Glomerular visceral epithelial cell (primary cell): ENCODE results near the gene TNP2.
"Not testable (repeated sequence)": the region's sequence is repeated elsewhere in the genome, so short reads cannot be mapped to it uniquely, and the experiment has no call there.

Experiments
- DNase-seq: peaks from one replicate; pipeline ENCODE4 v3.0.0-alpha.2; 2016; ENCODE audit errors: extremely low spot score

TNP2 gene

DNA sequence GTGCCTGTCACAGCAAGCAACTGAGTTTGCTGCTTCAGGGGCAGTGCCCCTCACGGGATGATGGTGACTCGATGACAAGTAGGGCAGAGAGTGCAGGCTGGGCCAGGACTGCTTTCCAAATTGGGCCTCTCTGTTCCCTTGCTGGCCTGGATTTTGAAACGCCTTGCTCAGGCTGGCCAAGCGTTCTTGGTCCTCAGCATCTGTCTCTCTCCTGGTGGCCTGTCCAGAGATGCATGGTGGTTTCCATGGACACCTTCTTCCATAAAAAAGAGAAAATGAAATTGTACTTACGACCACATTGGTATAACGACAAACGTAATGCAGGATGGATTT, 31.4 kb upstream of the TNP2 start:
- DNase-seq, result no peak

DNA sequence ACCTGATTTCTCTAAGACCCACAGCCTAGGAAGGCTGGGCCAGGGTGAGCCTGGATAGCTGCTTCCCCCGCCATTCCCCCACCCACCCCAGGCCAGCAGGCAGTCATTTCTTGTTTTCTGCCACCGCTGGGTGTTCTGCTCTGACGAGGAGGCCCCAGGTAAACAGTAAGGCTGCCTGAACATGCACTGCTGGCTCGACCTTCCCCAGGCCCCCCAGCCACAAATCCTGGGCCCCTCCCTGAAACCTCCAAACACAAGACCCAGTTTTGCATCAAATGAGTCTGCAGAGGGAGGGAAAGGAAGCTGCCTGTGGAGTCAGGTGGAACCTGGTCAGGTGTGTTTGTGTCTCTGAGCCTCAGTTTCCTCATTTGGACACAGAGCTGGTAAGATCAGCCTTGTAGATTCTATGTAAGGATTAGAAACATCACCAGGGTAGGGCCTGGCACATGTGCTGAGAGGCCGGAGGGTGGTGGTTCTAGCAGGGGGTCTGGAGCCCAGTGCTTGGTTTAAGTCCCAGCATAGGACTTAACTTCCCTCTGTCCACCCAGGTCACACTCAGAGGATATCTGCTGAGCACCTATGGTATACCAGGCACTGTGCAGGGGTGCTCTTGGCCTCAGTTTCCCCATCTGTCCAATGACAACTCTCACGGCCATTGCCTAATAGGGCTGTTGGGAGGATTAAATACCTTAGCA, 30.9 kb upstream of the TNP2 start:
- no peak for DNase-seq

DNA sequence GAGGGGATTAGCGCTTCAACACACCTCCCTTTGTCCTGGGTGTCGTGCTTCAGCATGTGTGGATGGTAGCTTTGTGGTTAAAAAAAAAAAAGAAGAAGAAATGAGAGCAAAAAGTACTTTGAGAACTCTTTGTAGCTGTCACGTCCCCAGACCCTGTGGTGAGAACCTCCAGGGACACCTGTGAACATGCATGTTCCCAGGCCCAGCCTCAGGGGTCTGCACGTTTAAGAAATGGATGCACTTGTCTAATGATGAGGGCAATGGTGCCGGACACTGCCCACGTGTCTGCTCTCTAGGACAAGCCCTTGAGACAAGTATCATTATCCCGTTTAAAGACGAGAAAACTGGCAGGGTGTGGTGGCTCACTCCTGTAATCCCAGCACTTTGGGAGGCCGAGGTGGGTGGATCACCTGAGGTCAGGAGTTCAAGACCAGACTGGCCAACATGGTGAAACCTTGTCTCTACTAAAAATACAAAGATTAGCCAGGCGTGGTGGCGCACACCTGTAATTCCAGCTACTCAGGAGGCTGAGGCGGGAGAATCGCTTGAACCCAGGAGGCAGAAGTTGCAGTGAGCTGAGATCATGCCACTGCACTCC, 29.9 kb upstream of the TNP2 start:
- not testable (repeated sequence) for DNase-seq

DNA sequence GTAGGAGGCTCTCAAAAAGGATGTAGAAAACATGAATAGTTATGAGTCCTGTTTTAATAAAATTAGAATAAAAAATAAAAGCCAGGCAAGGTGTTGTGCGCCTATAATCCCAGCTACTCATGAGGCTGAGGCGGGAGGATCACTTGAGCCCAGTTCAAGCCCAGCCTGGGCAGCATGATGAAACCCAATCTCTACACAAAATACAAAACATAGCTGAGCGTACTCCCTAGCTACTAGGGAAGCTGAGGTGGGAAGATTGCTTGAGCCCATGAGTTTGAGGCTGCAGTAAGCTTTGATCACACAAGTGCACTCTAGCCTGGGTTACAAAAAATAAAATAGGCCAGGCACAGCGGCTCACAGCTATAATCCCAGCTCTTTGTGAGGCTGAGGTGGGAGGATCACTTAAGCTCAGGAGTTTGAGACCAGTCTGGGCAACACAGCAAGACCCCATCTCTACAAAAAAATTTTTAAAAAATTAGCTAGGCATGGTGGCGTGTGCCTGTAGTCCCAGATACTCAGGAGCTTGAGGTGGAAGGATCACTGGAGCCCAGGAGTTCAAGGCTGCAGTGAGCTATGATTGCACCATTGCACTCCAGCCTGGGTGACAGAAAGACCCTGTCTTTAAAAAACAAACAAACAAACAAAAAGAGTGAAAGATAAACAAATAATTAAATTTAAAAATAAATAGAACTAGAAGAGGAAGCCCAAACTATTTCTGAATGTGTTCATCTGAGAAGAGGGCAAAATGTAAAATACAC, 29.2 kb upstream of the TNP2 start:
- DNase-seq, result no peak

DNA sequence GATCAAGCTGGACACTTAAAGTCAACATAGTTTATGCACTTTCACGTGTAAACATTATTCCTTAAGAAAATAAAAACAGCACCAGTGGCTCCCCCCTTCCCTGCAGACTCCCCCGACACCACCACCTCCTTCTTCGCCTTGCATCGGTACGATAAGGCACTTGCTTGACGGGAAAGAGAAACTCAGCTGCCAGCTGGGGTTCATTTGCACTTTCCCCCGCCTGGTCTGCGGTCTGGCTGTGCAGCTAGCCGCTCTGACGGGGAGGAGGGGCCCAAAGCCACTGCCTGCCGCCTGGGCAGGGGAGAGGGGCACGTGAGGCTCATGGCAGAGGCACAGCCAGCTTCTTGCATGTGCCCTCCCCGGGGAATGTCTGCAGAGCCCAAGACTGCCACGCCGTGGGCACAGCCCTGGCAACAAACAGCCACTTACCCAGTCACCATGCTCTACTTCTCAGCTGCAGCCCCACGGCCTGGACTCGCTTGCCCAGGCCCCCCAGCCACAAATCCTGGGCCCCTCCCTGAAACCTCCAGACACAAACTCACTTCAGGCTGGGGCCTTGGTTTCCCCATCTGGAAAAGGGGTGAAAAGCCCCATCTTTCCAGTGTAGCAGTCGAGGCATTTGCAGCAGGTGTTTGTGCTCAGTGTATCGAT, 28.5 kb upstream of the TNP2 start:
- DNase-seq, result peak; percentile 87

DNA sequence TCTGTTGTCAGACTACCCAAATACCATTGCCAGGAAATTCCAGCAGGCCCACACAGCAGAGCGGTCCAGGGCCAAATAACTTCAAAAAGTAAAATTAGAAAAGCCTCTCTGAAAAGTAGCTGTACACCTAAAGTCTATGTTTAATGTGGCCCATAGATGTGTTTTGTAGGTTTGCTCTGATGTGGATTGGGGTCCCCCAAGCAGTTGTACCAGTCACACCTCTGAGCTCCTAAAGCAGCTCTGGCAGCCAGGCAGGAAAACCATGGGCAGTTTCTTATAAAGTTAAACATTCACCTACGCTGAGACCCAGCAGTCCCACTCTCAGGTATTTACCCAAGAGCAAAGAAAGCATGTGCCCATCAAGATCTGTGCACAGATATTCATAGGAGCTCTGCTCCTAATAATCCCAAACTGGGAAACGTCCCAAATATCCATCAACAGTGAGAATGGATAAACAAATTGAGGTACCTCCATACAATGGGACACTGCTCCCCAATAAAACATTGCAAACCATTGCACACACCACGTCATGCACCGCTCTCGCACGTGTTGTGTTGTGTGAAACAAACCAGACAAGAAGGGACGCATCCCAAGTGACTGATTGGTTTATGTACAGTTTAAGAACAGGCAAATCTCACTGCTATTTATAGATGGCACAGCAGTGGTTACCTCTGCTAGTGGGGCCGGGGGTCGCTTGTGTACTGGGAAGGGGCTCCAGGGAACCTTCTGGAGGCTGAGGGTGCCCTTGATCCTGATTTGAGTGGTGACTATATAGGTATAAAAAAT, 27.8 kb upstream of the TNP2 start:
- no peak for DNase-seq

DNA sequence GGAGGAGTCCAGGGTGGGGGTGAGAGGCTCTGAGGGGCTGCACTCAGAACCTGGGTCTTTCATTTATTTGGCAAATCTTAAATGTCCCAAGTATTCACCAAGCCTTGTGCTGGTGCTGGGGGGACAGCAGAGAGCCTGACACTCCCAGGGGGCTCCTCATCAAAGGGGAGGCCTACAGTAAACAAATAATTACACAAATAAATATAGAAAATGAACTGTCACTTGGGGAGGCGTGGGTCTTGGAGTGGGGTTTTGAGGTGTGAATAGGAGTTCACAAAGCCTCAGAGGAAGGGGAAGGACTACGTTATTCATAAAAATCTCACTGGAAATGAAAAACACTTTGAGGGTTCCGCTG, 27.2 kb upstream of the TNP2 start:
- no peak for DNase-seq

DNA sequence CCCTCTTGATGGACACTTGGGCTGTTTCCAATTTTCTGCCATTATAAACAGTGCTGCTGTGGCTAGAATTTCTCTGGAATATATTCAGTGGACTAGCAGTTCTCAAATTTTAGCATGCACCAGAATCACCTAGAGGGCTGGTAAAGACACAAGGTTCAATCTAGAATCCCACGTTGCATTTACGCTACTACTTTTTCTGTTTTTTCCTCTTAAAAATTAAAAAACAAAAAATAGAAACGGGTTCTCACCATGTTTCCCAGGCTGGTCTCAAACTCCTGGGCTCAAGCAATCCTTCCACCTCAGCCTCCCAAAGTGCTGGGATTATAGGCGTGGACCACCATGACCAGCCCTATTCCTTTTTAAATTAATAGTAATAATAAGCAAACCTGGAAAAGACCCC, 26.5 kb upstream of the TNP2 start:
- DNase-seq, result no peak

DNA sequence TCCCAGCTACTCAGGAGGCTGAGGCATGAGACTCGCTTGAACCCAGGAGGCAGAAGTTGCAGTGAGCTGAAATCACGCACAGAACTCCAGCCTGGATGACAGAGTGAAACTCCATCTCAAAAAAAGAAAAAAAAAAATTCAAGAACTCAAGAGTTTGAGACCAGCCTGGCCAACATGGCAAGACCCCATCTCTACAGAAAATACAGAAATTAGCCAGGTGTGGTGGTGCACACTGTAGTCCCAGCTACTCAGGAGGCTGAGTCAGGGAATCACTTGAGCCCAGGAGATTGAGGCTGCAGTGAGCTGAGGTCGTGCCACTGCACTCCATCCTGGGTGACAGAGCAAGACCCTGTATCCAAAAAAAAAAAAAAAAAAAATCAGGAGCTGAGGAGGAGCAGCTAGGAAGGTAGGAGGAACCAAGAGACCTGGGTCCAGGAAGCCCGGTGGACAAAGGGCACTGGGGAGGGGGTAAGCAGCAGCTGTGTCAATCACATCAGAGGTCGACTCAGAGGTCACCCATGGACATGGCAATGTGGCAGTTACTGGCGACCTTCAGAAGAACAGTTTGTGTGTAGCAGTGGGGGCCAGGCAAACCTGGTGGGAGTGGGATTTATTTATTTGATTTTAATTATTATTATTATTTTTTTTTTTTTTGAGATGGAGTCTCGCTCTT, 23.1 kb upstream of the TNP2 start:
- no peak for DNase-seq

DNA sequence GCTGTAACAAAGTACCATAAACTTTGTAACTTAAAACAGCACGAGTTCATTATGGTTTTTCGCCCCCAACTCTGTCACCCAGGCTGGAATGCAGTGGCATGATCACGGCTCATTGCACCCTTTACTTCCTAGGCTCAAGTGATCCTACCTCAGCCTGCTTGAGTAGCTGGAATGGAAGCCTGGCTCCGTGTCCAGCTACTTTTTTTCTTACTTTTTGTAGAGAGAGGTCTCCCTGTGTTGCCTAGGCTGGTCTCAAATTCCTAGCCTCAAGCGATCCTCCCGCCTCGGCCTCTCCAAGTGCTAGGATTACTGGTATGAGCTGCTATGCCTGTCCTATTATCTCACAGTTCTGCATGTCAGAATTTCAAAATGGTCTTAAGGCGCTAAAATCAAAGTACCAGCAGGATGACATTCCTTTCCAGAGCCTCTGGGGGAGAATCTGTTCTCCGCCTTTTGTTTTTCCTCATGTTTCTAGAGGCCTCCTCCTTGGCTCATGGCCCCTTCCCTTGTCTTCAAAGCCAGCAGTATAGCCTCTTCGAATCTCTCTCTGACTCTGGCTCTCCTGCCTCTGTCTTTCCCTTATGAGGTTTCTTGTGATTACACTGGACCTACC, 22.1 kb upstream of the TNP2 start:
- DNase-seq, result no peak

DNA sequence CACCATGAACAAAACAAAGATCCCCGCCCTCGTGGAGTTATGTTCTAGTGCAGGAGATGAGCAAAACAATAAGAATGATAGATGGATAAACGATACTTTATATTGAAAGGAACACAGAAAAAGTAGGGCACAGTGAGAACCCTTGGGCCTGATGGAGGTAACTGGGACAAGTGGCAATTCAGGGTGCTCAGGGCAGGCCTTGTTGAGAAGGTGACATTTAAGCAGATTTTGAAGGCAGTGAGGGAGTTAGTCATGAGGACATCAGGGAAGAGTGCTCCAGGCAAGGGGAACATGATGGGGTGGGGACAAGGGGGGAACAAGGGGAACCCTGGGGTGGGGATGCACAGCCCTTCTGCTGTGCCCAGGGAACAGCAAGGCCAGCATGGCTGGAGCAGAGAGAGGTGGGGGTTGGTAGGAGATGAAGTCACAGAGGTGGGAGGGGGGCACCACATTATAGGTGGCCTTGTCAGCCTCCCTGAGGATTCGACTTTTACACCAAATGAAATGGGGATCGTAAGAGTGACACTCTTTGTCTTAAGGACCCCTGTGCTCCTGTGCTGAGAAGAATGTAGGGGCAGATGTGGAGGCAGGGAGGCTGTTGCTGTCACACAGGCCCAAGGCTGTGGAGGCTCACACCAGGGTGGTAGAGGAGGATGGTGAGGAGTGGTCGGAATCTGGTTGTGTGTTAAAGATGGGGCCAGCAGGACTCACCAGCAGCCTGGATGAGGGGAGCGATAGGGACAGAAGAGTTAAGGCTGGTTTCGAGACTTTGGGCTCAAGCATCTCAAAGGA, 21.2 kb upstream of the TNP2 start:
- no peak for DNase-seq

DNA sequence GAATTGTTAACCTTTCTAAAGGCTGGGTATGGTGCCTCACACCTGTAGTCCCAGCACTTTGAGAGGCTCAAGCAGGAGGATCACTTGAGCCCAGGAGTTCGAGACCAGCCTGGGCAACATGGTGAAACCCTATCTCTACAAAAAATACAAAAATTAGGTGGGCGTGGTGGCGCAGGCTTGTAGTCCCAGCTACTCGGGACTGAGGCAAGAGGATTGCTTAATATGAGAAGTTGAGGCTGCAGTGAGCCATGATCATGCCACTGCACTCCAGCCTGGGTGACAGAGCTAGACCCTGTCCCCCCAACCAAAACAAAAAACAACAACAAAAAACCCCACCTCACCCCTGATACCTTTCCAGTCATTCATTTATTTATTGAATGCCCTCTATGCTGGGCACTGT, 20.6 kb upstream of the TNP2 start:
- DNase-seq, result not testable (repeated sequence)

DNA sequence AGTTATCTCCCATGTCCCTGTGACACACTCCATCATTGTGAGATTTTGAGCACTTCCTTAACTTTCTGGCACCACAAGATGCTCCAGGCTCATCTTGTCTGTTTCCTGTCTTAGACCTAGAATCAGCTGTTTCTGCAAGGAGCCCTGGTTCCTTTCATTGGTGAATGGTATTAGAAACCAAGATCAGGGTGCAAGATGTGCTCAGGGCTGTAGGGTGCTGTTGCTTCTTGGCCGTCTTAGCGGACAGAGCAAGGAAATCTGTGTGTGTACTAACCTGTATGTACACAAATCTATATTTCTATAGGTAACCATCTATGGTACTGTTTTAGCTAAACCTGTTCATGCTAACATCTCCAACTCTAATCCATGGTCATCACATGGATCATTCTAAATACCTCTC, 20.1 kb upstream of the TNP2 start:
- no peak for DNase-seq

DNA sequence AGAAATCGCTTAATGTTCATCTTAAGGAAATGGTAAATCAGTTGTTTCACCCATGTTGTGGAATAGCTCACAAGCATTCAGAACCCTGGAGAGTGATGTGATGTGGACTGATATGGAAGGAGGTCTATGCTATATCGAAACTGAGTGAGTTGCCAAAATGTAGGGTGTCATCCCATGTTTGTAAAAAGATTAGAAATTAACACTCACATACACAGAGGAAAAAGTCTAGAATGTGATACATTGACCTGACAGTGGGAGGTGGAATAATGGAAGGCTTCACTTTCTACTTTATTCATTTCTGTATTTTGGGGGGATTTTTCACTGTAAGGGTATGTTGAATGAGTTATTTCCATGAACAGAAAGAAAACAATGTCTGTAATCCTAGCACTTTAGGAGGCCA, 16.7 kb upstream of the TNP2 start:
- DNase-seq, result no peak

DNA sequence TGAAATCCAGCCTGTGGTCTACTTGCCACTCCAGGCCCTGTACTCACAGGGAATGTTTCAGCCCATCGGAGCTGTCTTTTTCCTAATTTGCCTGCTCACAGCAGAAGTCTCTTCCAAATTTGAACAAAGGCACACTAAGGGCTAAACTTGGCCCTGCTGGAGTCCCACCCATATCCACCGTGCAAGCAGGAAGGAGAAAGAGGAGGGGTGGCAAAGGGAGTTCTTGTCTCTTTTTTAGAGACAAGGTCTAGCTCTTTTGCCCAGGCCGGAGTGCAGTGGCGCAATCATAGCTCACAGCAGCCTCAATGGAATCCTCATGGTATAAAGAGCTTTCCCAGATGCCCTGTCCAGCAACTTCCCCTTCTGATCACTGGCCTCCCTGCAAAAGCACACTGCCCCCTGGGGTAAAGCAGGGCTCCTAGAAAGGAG, 14.7 kb upstream of the TNP2 start:
- no peak for DNase-seq

DNA sequence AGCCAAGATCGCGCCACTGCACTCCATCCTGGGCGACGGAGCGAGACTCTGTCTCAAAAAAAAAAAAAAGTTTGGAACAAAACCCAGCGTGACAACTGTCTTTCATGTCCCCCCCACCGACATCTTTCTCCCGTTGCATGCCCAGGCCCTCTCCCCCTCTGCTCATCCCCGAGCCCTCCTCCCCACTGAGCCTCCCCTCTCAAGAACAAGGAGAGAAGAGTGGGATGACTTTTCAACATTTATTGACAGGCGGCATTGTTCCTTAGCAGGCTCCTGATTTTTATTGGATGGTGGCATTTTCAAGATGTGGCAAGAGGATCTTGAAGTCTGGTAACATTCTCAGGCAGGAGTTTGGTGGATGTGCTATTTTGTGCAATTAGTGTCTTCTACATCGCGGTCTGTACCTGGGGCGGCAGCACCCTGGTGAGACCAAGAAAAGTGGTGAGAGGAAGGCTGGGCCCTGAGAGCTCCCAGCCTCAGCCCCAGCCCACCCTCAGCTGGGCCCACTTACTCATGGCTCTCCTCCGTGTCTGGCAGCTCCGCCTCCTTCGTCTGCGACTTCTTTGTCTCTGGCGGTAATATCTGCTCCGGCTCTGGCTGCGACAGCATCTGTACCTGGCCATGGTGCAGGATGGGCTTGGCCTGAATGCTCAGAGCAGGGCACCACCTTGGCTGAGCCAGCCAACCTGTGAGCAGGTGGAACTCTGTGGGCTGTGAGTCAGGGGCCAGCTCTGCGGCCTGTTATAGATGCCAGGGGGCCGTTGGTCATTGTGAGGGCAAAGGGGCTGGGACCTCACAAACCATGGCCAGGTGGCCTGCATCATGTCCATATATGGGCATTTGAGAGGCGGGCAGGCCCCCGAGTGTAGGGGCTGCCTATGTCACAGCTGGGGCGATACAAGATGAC, 11.7 kb upstream of the TNP2 start, which contains the start of gene PRM1:
Gene PRM1 (minus strand): TSS at position 715 of the 907 bp plus-strand sequence. CDS start 92 bp downstream, at position 623.
- no peak for DNase-seq

DNA sequence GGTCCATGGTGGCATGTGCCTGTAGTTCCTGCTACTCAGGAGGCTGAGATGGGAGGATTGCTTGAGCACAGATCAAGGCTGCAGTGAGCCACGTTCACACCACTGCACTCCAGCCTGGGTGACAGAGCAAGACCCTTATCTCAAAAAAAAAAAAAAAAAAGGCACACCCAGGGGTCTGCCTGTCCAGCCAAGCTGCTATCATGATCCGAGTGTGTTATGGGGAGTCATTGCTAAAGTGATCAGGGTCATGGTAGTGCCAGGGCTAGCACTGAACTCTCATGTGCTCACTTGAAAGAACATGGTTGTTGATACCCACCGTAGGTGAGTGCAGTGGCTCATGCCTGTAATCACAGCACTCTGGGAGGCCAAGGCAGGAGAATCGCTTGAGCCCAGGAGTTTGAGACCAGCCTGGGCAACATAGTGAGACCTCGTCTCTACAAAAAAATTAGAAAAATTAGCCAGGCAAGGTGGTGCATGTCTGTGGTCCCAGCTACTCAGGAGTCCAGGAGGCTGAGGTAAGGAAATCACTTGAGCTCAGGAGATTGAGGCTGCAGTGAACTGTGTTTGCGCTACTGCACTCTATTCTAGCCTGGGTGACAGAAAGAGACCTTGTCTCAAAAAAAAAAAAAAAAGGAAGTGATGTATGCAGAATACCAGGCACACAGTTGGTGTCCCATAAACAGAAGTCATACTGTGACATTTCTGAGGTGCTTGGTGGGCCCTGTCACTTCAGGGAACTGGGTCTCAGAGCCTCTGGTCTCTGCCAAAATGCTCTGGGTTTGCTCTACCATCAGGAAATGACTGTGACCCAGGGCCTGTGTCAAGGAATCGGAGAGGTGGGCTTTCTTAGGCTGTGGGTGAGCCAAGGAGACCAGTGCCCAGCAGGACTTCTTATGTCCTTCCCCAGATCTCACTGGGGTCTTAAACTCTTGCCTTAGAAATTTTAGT, 9.8 kb upstream of the TNP2 start:
- DNase-seq, result no peak
